Immature natural killer cell (primary cell): ENCODE results near the gene SPATA31E1. TPM values are rescaled to one million over a fixed set of nuclear protein-coding genes. Genes with fewer than 3 reads are reported as not detected.

Experiments used
- DNase-seq, 3 donors: peaks; one replicate each; pipeline ENCODE4 v3.0.0; 2022; ENCODE audit warnings: mixed read lengths in 1 of 3
- H3K27ac Mint-ChIP-seq, 6 donors: one replicate each; pipeline ENCODE4 v1.8.0; 2020; ENCODE audit warnings: mixed read lengths in 6 of 6, mild to moderate bottlenecking in 5 of 6, inconsistent platforms in 4 of 6, moderate library complexity in 3 of 6
- H3K27me3 Mint-ChIP-seq, 3 donors: one replicate each; pipeline ENCODE4 v1.8.0; 2020 to 2021; ENCODE audit warnings: low read depth in 3 of 3, mild to moderate bottlenecking in 3 of 3, mixed read lengths in 3 of 3, moderate library complexity in 3 of 3, inconsistent platforms in 1 of 3
- H3K36me3 Mint-ChIP-seq, 3 donors: one replicate each; pipeline ENCODE4 v1.8.0; 2020; ENCODE audit warnings: mixed read lengths in 3 of 3, inconsistent platforms in 2 of 3, mild to moderate bottlenecking in 2 of 3
- H3K4me1 Mint-ChIP-seq, 2 donors: one replicate each; pipeline ENCODE4 v1.8.0; 2020; ENCODE audit warnings: inconsistent platforms in 2 of 2, mild to moderate bottlenecking in 2 of 2, mixed read lengths in 2 of 2, moderate library complexity in 1 of 2
- H3K4me3 Mint-ChIP-seq, 5 donors: one replicate each; pipeline ENCODE4 v1.8.0; 2020; ENCODE audit warnings: mild to moderate bottlenecking in 5 of 5, mixed read lengths in 5 of 5, inconsistent platforms in 3 of 5, moderate library complexity in 3 of 5
- H3K9me3 Mint-ChIP-seq, 6 donors: one replicate each; pipeline ENCODE4 v1.8.0; 2020; ENCODE audit warnings: mild to moderate bottlenecking in 6 of 6, mixed read lengths in 6 of 6, inconsistent platforms in 4 of 6, moderate library complexity in 3 of 6
- polyA plus RNA-seq, 3 donors: library from polyadenylated mRNA; unstranded; fragments of 300-500 nt; fragmentation: Illumina TruSeq; gene quantifications; one replicate each; pipeline ENCODE4 v1.2.3, GENCODE V29; 2021

SPATA31E1 gene
- polyA plus RNA-seq, 3 donors from 2014 or later: not detected

GRCh38 chr9:87884578-87885459, 2.1 kb downstream of the SPATA31E1 start:
- Mint-ChIP-seq H3K27ac (no peak overlapping the region), H3K27me3 (peaks cover 0 to 5% (median 1%) of the 10 kb centered on the region in 3 donors), H3K4me1 (no peaks in the 10 kb centered on the region), H3K9me3 (no peaks in the 10 kb centered on the region), H3K36me3 (no peaks in the 10 kb centered on the region), H3K4me3 (no peak overlapping the region)
- DNase-seq: no peak

- Mint-ChIP-seq H3K4me1 (no peaks in the 10 kb centered on the region), H3K4me3 (no peak overlapping the region), H3K36me3 (no peaks in the 10 kb centered on the region), H3K27ac (no peak overlapping the region), H3K9me3 (no peaks in the 10 kb centered on the region), H3K27me3 (peaks cover 0 to 8% (median 1%) of the 10 kb centered on the region in 3 donors)
- no peak for DNase-seq
Measured at GRCh38 chr9:87885484-87886189, 3.0 kb downstream of the SPATA31E1 start.

DNA sequence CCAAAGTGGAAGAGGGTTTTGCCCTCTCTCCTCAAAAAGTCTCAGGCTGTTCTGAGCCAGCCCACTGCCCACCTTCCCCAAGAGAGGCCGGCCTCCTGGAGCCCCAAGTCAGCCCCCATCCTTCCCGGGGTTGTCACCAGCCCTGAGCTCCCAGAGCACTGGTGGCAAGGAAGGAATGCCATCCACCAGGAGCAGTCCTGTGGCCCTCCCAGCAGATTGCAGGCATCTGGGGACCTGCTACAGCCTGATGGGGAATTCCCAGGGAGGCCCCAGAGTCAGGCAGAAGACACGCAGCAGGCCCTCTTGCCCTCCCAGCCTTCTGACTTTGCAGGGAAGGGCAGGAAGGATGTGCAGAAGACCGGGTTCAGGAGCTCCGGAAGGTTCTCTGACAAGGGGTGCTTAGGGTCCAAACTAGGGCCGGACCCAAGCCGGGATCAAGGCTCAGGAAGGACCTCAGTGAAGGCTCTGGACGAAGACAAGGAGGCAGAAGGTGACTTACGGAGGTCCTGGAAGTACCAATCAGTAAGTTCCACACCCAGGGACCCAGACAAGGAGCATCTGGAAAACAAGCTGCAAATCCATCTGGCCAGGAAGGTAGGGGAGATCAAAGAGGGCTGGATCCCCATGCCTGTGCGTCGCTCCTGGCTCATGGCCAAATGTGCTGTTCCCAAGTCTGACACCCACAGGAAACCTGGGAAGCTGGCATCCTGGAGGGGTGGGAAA, 3.7 kb downstream of the SPATA31E1 start:
- DNase-seq: no peak
- Mint-ChIP-seq H3K27ac (no peak overlapping the region), H3K4me1 (no peaks in the 10 kb centered on the region), H3K9me3 (no peaks in the 10 kb centered on the region), H3K36me3 (no peaks in the 10 kb centered on the region), H3K4me3 (no peak overlapping the region), H3K27me3 (peaks cover 0 to 9% (median 1%) of the 10 kb centered on the region in 3 donors)

- Mint-ChIP-seq H3K27ac (no peak overlapping the region), H3K9me3 (no peaks in the 10 kb centered on the region), H3K36me3 (no peaks in the 10 kb centered on the region), H3K4me1 (no peaks in the 10 kb centered on the region), H3K27me3 (peaks cover 0 to 9% (median 1%) of the 10 kb centered on the region in 3 donors), H3K4me3 (no peak overlapping the region)
- DNase-seq: no peak
Measured at GRCh38 chr9:87886933-87887505, 4.3 kb downstream of the SPATA31E1 start.

DNA sequence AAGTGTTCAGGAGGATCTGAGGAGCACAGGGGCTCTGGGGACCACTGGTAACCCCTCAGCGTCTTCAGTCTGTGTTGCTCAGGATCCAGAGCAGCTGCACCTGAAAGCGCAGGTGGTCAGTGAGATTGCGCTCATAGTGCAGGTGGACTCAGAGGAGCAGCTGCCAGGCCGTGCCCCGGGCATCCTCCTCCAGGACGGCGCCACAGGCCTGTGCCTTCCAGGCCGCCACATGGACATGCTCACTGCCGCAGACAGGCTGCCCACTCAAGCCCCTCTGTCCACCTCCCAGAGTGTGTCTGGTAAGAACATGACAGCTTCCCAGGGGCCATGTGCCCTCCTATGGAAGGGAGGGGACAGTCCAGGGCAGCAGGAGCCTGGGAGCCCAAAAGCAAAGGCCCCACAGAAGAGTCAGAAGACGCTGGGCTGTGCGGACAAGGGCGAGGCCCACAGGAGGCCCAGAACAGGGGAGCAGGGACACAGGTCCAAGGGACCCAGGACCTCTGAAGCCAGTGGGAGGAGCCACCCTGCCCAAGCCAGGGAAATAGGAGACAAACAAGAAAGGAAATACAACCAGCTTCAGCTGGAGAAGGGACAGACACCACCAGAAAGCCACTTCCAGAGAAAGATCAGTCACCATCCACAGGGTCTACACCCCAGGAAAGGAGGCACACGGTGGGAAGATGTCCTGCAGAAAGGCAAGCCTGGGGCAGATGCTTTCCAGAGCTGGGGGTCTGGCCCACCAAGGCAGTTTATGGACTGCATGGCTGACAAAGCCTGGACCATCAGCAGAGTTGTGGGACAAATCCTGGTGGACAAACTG, 5.2 kb downstream of the SPATA31E1 start:
- no peaks in the 10 kb centered on the region for H3K4me1 Mint-ChIP-seq
- no peak overlapping the region for H3K4me3 Mint-ChIP-seq
- H3K27me3 Mint-ChIP-seq: peaks cover 0 to 4% (median 1%) of the 10 kb centered on the region in 3 donors
- H3K9me3 Mint-ChIP-seq: no peaks in the 10 kb centered on the region
- DNase-seq: no peak
- H3K36me3 Mint-ChIP-seq: no peaks in the 10 kb centered on the region
- H3K27ac Mint-ChIP-seq: no peak overlapping the region

DNA sequence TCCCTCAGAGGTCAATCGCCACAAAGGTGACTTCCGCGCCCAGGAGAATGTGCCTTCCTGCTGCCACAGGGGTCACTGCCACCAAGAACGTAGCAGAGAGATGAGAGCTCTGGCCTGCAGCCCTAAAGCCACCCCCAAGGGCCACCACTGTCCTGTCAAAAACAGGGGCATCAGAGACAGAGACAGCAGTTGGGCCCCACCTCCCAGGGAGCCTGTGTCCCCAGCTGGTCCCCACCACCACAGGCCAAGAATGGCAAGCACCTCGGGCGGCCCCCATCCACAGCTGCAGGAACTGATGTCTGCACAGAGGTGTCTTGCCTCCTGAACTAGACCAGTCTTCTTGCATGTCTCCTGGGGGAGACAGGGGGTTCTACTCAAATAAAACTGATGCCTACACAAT, 5.8 kb downstream of the SPATA31E1 start:
- no peak for DNase-seq
- H3K27ac Mint-ChIP-seq: no peak overlapping the region
- no peaks in the 10 kb centered on the region for H3K9me3 Mint-ChIP-seq
- no peak overlapping the region for H3K4me3 Mint-ChIP-seq
- peaks cover 1 to 4% (median 2%) of the 10 kb centered on the region in 3 donors for H3K27me3 Mint-ChIP-seq
- H3K4me1 Mint-ChIP-seq: no peaks in the 10 kb centered on the region
- H3K36me3 Mint-ChIP-seq: no peaks in the 10 kb centered on the region

DNA sequence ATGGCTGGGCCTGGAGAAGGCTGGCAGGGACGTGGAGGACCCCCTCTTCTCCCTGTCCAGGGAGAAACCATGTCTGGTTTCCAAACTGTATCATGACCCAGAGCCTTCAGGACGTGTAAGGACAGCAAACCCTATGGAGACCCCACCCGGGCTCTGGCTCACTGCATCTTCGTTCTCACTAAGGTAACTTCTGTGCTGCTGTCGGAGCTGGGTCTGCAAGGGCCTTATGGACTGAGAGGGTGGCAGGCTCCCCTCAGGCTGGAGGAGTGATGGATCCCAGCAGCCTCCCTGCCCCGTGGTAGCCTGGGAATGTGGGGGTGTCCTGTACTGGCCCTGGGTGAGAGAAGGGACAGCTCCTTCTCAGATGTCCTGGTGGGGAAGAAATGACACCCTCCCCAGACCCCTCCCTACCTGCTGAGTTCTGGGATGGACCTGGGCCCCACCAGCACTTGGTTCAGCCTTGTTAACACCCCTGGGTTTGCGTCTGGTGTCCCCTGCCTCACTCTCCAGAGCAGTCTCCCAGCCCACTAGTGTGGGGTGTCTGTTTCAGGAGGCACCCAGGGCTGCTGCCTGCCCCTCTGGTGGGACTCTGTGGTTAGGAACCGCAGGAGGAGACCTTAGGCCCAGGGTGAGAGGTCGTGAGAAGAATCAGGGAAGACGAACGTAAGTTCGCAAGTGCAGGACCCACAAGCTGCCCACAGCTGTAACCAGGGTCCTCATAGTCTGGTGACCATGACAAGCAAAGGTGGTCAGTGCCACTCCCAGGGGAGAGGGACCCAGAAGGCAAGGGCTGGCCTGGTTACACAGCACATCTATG, 6.6 kb downstream of the SPATA31E1 start:
- Mint-ChIP-seq H3K9me3 (no peaks in the 10 kb centered on the region), H3K4me3 (no peak overlapping the region), H3K36me3 (no peaks in the 10 kb centered on the region), H3K27me3 (peaks cover 1 to 4% (median 2%) of the 10 kb centered on the region in 3 donors), H3K27ac (peak overlapping the region in 1 of 6 donors; percentile 28), H3K4me1 (no peaks in the 10 kb centered on the region)
- no peak for DNase-seq

- Mint-ChIP-seq H3K36me3 (no peaks in the 10 kb centered on the region), H3K4me1 (no peaks in the 10 kb centered on the region), H3K9me3 (no peaks in the 10 kb centered on the region), H3K27me3 (peaks cover 1 to 4% (median 2%) of the 10 kb centered on the region in 3 donors), H3K27ac (no peak overlapping the region), H3K4me3 (no peak overlapping the region)
- no peak for DNase-seq
Measured at GRCh38 chr9:87889882-87890252, 7.2 kb downstream of the SPATA31E1 start.

DNA sequence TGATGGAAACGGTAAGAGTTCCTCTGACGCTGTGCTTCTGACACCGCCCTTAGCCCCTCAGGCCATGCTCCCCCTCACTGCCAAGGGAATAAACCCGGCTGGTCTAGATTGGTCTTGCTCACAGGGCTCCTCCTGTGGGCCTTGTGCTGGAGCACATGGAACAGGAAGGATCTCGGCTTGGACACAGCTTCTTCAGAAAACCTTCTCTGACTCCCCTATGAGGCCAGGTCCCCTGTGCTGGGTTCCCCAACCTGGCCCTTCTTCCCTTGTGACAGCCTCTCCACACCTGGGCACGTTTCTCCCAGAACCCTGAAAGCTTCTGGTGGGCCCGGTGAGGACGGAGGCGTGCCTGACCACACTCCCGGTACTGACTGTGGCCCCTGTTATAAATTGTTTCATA, 8.2 kb downstream of the SPATA31E1 start:
- H3K9me3 Mint-ChIP-seq: no peaks in the 10 kb centered on the region
- H3K36me3 Mint-ChIP-seq: no peaks in the 10 kb centered on the region
- DNase-seq: no peak
- no peaks in the 10 kb centered on the region for H3K4me1 Mint-ChIP-seq
- no peak overlapping the region for H3K4me3 Mint-ChIP-seq
- no peak overlapping the region for H3K27ac Mint-ChIP-seq
- H3K27me3 Mint-ChIP-seq: peaks cover 0 to 4% (median 2%) of the 10 kb centered on the region in 3 donors

- H3K9me3 Mint-ChIP-seq: no peaks in the 10 kb centered on the region
Measured at GRCh38 chr9:87891754-87892153, 9.1 kb downstream of the SPATA31E1 start.

DNA sequence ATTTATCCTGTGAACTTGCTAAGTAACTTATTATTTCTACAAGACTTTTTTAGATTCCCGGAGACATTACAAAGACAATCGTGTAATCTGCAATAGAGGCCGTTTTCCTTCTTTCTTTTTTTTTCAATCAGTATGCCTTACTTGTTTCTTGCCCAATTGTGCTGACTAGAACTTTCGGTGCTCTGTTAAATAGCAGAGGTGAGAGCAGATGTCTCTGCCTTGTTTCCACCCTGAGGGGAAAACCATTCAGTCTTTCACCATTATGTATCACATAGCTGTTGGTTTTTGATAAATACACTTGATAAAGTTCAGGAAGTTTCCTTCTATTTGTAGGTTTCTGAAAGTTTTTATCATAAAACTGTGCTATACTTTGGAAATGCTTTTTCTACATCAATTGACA, 10.3 kb downstream of the SPATA31E1 start:
- H3K27me3 Mint-ChIP-seq: peaks cover 2 to 4% (median 2%) of the 10 kb centered on the region in 3 donors
- H3K4me1 Mint-ChIP-seq: no peaks in the 10 kb centered on the region
- H3K9me3 Mint-ChIP-seq: peaks cover 0 to 3% (median 0%) of the 10 kb centered on the region in 6 donors
- DNase-seq: no peak
- H3K27ac Mint-ChIP-seq: no peak overlapping the region
- no peak overlapping the region for H3K4me3 Mint-ChIP-seq
- H3K36me3 Mint-ChIP-seq: no peaks in the 10 kb centered on the region

More at GRCh38 chr9:87891754-87892153, 9.1 kb downstream of the SPATA31E1 start:
- Mint-ChIP-seq H3K27ac (no peak overlapping the region), H3K4me1 (no peaks in the 10 kb centered on the region), H3K4me3 (no peak overlapping the region), H3K36me3 (no peaks in the 10 kb centered on the region), H3K27me3 (peaks cover 0 to 4% (median 2%) of the 10 kb centered on the region in 3 donors)
- no peak for DNase-seq

DNA sequence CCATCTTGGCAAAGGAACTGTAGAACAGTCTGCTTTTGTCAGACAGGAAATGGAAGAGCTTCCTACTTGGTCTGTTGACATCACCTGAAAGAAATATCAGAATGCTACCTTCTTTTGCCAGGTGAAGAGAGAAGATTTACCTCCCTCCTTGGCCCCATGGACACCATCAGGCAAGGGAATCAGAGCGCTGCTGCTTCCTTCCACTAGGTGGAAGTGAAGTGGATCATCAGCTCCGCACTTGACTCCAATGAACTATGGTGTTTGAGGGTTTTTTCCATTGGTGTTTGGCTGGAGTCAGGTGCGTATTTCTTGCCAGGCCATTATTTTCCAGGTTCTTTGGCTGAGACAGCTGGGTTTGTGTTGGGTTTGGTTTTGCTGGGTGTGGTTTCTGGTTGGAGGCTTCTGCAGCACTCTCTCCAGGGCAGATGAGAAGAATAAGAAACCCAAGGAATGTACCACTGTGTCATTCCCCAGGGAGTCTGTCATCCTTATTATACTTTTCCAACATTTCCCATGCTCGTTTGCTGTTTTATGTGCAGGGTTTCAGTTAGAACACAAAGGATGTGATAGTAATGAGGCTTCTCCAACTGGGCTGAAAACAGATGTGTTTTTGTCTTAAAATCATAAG, 12.4 kb downstream of the SPATA31E1 start:
- DNase-seq: no peak
- no peaks in the 10 kb centered on the region for H3K4me1 Mint-ChIP-seq
- H3K9me3 Mint-ChIP-seq: peaks cover 0 to 3% (median 0%) of the 10 kb centered on the region in 6 donors
- peaks cover 2 to 5% (median 2%) of the 10 kb centered on the region in 3 donors for H3K27me3 Mint-ChIP-seq
- no peak overlapping the region for H3K27ac Mint-ChIP-seq
- H3K36me3 Mint-ChIP-seq: no peaks in the 10 kb centered on the region
- no peak overlapping the region for H3K4me3 Mint-ChIP-seq
